Midbrain (tissue), 1 donor: ENCODE measurements around the gene RTP4.

Experiments
- DNase-seq: peaks from one replicate; lab custom pipeline; 2025; lab: John Stamatoyannopoulos, UW

Gene RTP4

GRCh38 chr3:187368251-187369088 is at the start of gene RTP4:
Gene RTP4 (plus strand): TSS chr3:187368385. CDS start chr3:187368442, 57 bp downstream.
- peak; percentile 80 for DNase-seq

- DNase-seq = peak; percentile 56
Measured at GRCh38 chr3:187318819-187319616, 49.2 kb upstream of the RTP4 start.

GRCh38 chr3:187319699-187320302 is 48.4 kb upstream of the RTP4 start:
- DNase-seq = peak; percentile 82

GRCh38 chr3:187321766-187322165 is 46.4 kb upstream of the RTP4 start:
- DNase-seq = no peak

GRCh38 chr3:187322291-187322690 is 45.9 kb upstream of the RTP4 start:
- DNase-seq = no peak

- no peak for DNase-seq
Measured at GRCh38 chr3:187323091-187323490, 45.1 kb upstream of the RTP4 start.

- DNase-seq = no peak
Measured at GRCh38 chr3:187325632-187326031, 42.6 kb upstream of the RTP4 start.

GRCh38 chr3:187327845-187328244 is 40.3 kb upstream of the RTP4 start:
- DNase-seq = no peak

GRCh38 chr3:187328691-187329090 is 39.5 kb upstream of the RTP4 start:
- DNase-seq = no peak

- DNase-seq = no peak
Measured at GRCh38 chr3:187334904-187335303, 33.3 kb upstream of the RTP4 start.

- no peak for DNase-seq
Measured at GRCh38 chr3:187336322-187336721, 31.9 kb upstream of the RTP4 start.

- DNase-seq = no peak
Measured at GRCh38 chr3:187340578-187340977, 27.6 kb upstream of the RTP4 start.

GRCh38 chr3:187342255-187342654 is 25.9 kb upstream of the RTP4 start:
- no peak for DNase-seq

GRCh38 chr3:187343670-187344069 is 24.5 kb upstream of the RTP4 start:
- no peak for DNase-seq

- no peak for DNase-seq
Measured at GRCh38 chr3:187352581-187353575, 15.3 kb upstream of the RTP4 start.

- no peak for DNase-seq
Measured at GRCh38 chr3:187358068-187358467, 10.1 kb upstream of the RTP4 start.

- DNase-seq = no peak
Measured at GRCh38 chr3:187359798-187360486, 8.2 kb upstream of the RTP4 start.

- no peak for DNase-seq
Measured at GRCh38 chr3:187360596-187360995, 7.6 kb upstream of the RTP4 start.

- no peak for DNase-seq
Measured at GRCh38 chr3:187361835-187362234, 6.3 kb upstream of the RTP4 start.

- no peak for DNase-seq
Measured at GRCh38 chr3:187367561-187368103, 553 bp upstream of the RTP4 start.

GRCh38 chr3:187369089-187369447 is 883 bp downstream of the RTP4 start:
- DNase-seq = no peak
